Measurements from ENCODE around the gene ATP8A1. TPM values are rescaled to one million over a fixed set of nuclear protein-coding genes. Genes with fewer than 3 reads are reported as not detected.

Gene ATP8A1
- total RNA-seq, 2 experiments from 2014 or later, result 27.6 to 32.0 TPM

DNA sequence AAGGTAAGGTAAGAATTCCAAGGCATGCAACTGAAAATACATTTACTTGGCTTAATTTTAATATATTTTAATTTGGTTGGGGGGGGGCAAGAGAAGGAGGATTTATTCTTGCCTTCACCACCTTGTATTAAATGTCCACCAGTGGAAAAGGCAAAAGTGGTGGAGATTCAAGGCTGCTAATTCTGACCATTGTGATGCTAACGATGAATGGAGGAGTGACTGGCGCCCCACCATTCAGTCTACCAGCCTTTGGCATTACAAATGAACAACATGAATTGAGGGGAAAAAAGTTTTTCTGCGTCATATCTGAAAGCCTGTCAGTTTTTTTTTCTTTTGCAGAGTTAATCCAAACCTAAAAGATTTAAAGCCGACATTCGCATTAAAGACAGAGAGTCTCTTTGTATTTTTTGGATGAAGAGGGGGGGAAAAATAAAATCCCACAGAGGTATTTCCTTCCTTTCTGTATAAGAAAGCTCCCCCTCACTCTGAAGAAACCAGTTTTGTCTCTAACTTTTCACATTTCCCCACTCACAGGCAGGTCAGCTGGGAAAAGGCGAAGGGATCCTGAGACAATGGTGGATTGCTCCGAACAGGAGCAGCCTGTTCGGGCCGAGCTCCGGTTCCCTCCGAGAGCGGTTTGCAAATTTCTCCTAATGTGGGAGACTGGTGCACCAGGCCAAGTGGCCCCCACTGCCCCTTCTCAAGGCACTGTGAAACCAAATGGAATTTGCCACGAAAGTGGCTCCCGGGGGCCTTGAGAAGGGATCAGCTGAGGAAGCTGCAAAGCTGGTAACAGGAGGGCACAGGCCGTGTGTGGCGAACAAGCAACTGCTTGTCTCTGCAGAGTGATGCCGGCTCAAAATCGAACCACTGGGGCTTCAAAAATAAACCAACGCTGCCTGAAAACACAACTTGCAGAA, 231.5 kb downstream of the ATP8A1 start:
- no peaks in the 10 kb centered on the region for H3K4me1 Mint-ChIP-seq (ENCODE audit: low read depth)

DNA sequence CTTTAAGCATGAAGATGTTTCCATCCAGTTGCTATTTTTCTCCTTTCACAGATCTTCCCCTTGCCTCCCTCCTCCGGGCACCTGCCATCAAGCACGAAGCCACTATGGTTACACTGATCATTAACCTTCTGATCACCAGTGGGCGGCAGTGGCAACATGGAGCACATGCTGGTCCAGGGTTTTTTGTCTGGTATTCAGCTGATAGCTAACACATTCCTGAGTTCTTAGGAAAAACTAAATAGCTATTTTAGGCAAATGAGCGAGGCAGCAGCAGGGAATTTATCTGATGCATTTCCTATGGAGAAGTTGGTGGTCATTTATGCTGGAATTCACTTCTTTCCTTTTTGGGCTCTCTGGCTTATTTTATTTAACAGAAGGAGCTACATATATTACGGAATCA, 236.8 kb downstream of the ATP8A1 start:
- Mint-ChIP-seq H3K27me3 (ENCODE audit: low read depth) (no peaks in the 10 kb centered on the region), H3K36me3 (ENCODE audit: low read depth) (peaks cover 22% of the 10 kb centered on the region)
- CTCF ChIA-PET, result interaction anchor here (1.2 kb wide), 1 partner anchor 48 kb away, joined by 4 read pairs; no protein-coding TSS in a partner anchor

More for the DNA sequence above, 231.5 kb downstream of the ATP8A1 start:
- no peak overlapping the region for H3K4me3 Mint-ChIP-seq
- H3K27me3 Mint-ChIP-seq (ENCODE audit: low read depth), result no peaks in the 10 kb centered on the region
- peaks cover 26% of the 10 kb centered on the region for H3K36me3 Mint-ChIP-seq (ENCODE audit: low read depth)
- intact Hi-C loops (cut with micrococcal nuclease), result no loop called here
- CTCF ChIA-PET, result no interaction called here
- H3K27ac Mint-ChIP-seq, result no peak overlapping the region
- H3K9me3 Mint-ChIP-seq, result no peaks in the 10 kb centered on the region
- DNase-seq, result no peak

DNA sequence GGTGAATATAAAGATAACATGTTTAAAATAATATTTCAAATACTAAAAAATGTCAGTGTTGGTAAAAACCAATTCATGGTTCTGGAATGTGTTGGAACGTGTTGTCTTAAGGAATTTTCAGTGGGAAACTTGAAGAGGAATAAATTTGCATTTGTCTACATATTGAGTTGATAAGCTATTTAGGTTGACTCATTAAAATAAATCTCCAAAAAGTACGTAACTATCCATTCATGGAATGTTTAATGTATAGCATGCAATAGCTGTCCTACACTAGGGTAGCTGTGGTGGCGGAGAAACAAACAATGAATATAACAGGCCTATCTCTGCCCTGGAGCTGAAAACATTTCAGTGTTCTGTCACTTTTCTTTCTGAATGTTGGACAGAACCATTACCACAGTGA, 239.4 kb downstream of the ATP8A1 start:
- no peaks in the 10 kb centered on the region for H3K9me3 Mint-ChIP-seq
- H3K36me3 Mint-ChIP-seq (ENCODE audit: low read depth), result peaks cover 31% of the 10 kb centered on the region
- no peak overlapping the region for H3K4me3 Mint-ChIP-seq
- H3K27me3 Mint-ChIP-seq (ENCODE audit: low read depth), result no peaks in the 10 kb centered on the region
- H3K27ac Mint-ChIP-seq, result no peak overlapping the region
- no peaks in the 10 kb centered on the region for H3K4me1 Mint-ChIP-seq (ENCODE audit: low read depth)
- no peak for DNase-seq
- intact Hi-C loops (cut with micrococcal nuclease), result no loop called here
- CTCF ChIA-PET, result interaction anchor here (1.0 to 1.1 kb wide), 2 partner anchors 19 to 46 kb away, joined by 3 read pairs; no protein-coding TSS in a partner anchor

More for the DNA sequence above, 236.8 kb downstream of the ATP8A1 start:
- H3K9me3 Mint-ChIP-seq, result no peaks in the 10 kb centered on the region
- intact Hi-C loops (cut with micrococcal nuclease), result no loop called here
- no peak overlapping the region for H3K27ac Mint-ChIP-seq
- no peak for DNase-seq
- H3K4me1 Mint-ChIP-seq (ENCODE audit: low read depth), result no peaks in the 10 kb centered on the region
- no peak overlapping the region for H3K4me3 Mint-ChIP-seq

DNA sequence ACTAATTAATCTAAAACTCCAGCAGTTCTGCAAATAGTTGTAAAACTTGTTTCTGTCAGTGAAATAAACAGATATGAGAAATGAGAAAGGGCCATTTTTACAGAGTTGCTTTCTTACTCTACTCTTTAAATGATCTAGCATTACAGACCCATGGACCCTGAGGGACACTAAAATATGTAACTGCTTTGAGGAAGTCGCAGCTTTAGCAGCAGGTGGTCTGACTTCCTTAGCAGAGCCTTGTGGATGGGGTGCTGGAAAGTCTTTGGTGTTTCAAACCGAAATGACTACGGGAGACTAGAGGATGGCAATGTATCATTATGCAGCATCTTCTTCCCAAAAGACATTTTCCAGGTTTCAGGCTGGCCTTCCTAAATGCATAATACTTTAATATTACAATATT, 240.9 kb downstream of the ATP8A1 start:
- CTCF ChIA-PET, result interaction anchor here (0.8 kb wide), 1 partner anchor 13 kb away, joined by 4 read pairs; no protein-coding TSS in a partner anchor
- no peaks in the 10 kb centered on the region for H3K9me3 Mint-ChIP-seq
- H3K27ac Mint-ChIP-seq, result no peak overlapping the region
- no peak overlapping the region for H3K4me3 Mint-ChIP-seq
- no peaks in the 10 kb centered on the region for H3K27me3 Mint-ChIP-seq (ENCODE audit: low read depth)
- intact Hi-C loops (cut with micrococcal nuclease), result no loop called here
- DNase-seq, result no peak
- peaks cover 31% of the 10 kb centered on the region for H3K36me3 Mint-ChIP-seq (ENCODE audit: low read depth)
- H3K4me1 Mint-ChIP-seq (ENCODE audit: low read depth), result no peaks in the 10 kb centered on the region

DNA sequence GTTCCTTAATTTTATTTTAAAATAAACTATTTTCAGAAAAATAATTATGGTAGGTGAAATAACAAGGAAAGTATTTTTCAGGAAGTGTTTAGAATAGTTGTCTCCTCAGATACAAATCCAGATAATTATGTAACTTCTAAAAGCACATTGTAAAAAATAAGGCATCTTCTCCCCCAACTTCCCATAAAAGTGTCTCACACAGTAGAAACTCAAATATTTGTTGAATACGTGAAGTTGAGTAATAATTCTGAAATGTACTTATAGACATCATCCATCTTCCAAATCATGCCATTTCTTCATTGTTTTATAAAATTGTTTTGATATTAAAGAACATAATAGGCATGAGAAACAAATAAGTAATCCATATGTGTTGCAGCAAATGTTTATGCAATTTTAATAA, 241.6 kb downstream of the ATP8A1 start:
- Mint-ChIP-seq H3K27me3 (ENCODE audit: low read depth) (no peaks in the 10 kb centered on the region), H3K27ac (no peak overlapping the region), H3K9me3 (no peaks in the 10 kb centered on the region), H3K36me3 (ENCODE audit: low read depth) (peaks cover 31% of the 10 kb centered on the region), H3K4me3 (no peak overlapping the region), H3K4me1 (ENCODE audit: low read depth) (no peaks in the 10 kb centered on the region)
- intact Hi-C loops (cut with micrococcal nuclease), result no loop called here
- CTCF ChIA-PET, result interaction anchor here (0.8 kb wide), 1 partner anchor 14 kb away, joined by 4 read pairs; no protein-coding TSS in a partner anchor
- no peak for DNase-seq

DNA sequence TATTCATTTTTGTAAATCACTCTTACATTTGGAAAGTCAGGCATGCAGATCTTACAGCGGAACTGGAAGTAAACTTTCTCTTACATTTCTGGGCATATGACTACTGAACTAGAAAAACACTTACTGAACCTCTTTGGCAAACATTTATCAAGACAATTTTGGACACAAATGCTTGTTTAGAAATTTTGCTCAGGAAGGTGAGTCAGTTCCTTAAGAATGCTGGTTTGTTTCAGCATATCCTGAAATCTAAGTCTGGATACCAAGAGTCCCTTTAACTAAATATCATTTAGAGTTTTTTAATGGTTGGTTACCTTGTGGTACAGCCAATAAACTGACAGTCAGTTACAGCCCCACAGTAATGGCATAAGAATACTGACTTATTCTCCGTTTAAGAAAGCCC, 244.7 kb downstream of the ATP8A1 start:
- no peaks in the 10 kb centered on the region for H3K9me3 Mint-ChIP-seq
- DNase-seq, result no peak
- CTCF ChIA-PET, result no interaction called here
- no peak overlapping the region for H3K27ac Mint-ChIP-seq
- no peaks in the 10 kb centered on the region for H3K4me1 Mint-ChIP-seq (ENCODE audit: low read depth)
- H3K27me3 Mint-ChIP-seq (ENCODE audit: low read depth), result no peaks in the 10 kb centered on the region
- intact Hi-C loops (cut with micrococcal nuclease), result no loop called here
- H3K4me3 Mint-ChIP-seq, result no peak overlapping the region
- H3K36me3 Mint-ChIP-seq (ENCODE audit: low read depth), result peaks cover 29% of the 10 kb centered on the region

DNA sequence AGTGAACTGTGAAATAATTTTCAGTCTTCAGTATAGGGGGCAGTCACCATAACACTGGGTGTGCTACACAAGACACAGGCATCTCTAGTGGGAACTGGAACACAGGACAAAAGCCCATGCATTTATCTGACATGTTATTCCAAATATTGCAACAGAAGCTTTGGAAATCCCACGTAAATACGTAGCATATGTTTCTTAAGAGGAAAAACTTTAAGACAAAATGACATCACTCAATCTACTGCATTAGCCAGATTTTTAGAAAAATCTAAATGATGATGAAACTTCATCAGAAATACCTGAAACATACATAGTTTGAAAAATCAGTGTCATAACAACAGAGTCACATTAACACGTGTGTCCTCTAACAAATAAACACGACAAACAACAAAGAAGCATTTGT, 245.1 kb downstream of the ATP8A1 start:
- intact Hi-C loops (cut with micrococcal nuclease), result no loop called here
- H3K27me3 Mint-ChIP-seq (ENCODE audit: low read depth), result no peaks in the 10 kb centered on the region
- DNase-seq, result no peak
- H3K4me1 Mint-ChIP-seq (ENCODE audit: low read depth), result no peaks in the 10 kb centered on the region
- H3K4me3 Mint-ChIP-seq, result no peak overlapping the region
- no peak overlapping the region for H3K27ac Mint-ChIP-seq
- H3K9me3 Mint-ChIP-seq, result no peaks in the 10 kb centered on the region
- H3K36me3 Mint-ChIP-seq (ENCODE audit: low read depth), result peaks cover 29% of the 10 kb centered on the region
- CTCF ChIA-PET, result no interaction called here

DNA sequence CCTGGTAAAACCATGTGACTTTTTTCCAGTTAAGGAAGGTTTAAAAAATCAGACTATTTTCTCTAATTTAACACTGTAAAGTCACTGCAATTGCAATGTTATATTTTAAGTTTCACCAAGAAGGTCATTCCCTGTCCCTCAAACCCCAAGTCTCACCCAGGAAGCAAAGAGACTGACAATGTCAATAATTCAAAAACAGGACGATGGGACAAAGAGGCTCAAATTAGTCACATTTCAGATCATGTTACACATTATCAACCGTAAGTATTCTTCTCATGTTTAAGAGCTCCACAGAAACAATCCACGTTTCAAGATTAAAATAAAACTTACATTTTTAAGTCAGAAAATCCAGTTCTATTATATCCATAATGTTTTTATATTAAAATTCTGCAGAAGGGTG, 246.5 kb downstream of the ATP8A1 start:
- H3K9me3 Mint-ChIP-seq, result no peaks in the 10 kb centered on the region
- CTCF ChIA-PET, result interaction anchor here (1.2 kb wide), 1 partner anchor 12 kb away, joined by 3 read pairs; no protein-coding TSS in a partner anchor
- DNase-seq, result no peak
- H3K4me1 Mint-ChIP-seq (ENCODE audit: low read depth), result no peaks in the 10 kb centered on the region
- intact Hi-C loops (cut with micrococcal nuclease), result no loop called here
- H3K36me3 Mint-ChIP-seq (ENCODE audit: low read depth), result peaks cover 28% of the 10 kb centered on the region
- H3K4me3 Mint-ChIP-seq, result no peak overlapping the region
- no peak overlapping the region for H3K27ac Mint-ChIP-seq
- H3K27me3 Mint-ChIP-seq (ENCODE audit: low read depth), result no peaks in the 10 kb centered on the region

DNA sequence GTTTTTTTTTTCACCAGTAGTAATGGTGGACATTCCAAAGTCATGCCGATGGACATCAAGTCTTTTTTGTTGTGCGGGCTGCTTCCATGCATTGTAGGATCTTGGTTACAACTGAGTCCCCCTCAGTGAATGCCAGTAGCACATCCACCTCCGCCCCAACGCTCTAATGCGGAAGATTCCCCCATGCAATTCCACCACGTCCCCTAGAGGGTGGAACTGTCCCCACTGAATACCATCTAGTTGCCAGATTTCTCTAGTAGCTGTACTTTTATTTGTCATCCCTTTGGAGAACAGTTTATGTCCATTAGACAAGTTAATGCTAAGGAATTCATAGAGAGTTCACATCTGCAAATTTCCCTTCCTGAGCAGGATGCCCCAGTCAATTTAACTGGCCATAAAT, 252.9 kb downstream of the ATP8A1 start:
- Mint-ChIP-seq H3K27ac (no peak overlapping the region), H3K4me1 (ENCODE audit: low read depth) (peaks cover 6% of the 10 kb centered on the region), H3K4me3 (no peak overlapping the region), H3K9me3 (no peaks in the 10 kb centered on the region), H3K36me3 (ENCODE audit: low read depth) (no peaks in the 10 kb centered on the region), H3K27me3 (ENCODE audit: low read depth) (peaks cover 32% of the 10 kb centered on the region)
- CTCF ChIA-PET, result no interaction called here
- DNase-seq, result no peak
- intact Hi-C loops (cut with micrococcal nuclease), result loop anchor here (10.0 kb wide), 1 partner anchor 461 kb away; no protein-coding TSS in a partner anchor

DNA sequence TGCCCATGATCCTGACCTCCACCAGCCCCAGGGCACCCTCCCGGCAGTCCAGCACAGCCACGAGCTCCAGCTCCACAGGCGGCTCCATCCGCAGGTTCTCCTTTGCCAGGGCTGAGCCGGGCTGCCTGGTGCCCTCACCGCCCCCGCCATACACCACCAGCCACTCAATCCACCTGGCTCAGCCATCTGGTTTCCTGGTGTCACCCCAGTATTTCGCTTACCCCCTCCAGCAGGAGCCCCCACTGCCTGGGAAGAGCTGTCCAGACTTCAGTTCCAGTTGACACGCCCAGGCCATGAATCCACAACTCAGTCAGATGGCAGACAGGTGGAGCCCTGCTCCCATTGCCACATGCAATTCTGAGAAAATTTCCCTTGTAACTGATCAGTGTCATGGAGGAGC, 255.7 kb downstream of the ATP8A1 start:
- peak; percentile 15 for DNase-seq
- Mint-ChIP-seq H3K4me1 (ENCODE audit: low read depth) (peaks cover 27% of the 10 kb centered on the region), H3K27me3 (ENCODE audit: low read depth) (peaks cover 52% of the 10 kb centered on the region), H3K9me3 (no peaks in the 10 kb centered on the region), H3K36me3 (ENCODE audit: low read depth) (no peaks in the 10 kb centered on the region), H3K27ac (no peak overlapping the region), H3K4me3 (no peak overlapping the region)
- CTCF ChIA-PET, result interaction anchor here (0.6 kb wide), 1 partner anchor 433 kb away, joined by 3 read pairs; no protein-coding TSS in a partner anchor
- intact Hi-C loops (cut with micrococcal nuclease), result loop anchor here (10.0 kb wide), 1 partner anchor 464 kb away; no protein-coding TSS in a partner anchor

DNA sequence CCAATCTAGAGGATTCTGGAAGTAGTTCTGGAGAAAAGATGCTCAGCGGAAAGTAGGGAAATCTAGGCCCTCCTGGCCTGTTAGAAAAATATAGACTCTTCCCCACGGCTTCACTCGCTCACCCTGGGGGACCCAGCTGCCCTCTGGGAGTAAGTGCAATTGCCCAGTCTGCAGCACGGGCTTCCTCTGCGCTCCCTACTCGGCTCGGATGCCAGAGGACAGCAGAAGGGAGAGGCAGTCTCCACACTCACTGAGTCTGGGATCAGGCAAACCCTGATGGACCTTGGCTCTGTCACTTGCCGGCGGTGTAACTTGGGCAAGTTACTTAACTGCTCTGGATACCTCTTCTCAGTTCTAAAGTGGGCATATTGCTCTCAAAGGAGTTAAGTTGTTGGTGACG, 257.5 kb downstream of the ATP8A1 start:
- Mint-ChIP-seq H3K36me3 (ENCODE audit: low read depth) (no peaks in the 10 kb centered on the region), H3K4me1 (ENCODE audit: low read depth) (peaks cover 27% of the 10 kb centered on the region), H3K9me3 (no peaks in the 10 kb centered on the region), H3K27ac (no peak overlapping the region), H3K27me3 (ENCODE audit: low read depth) (peaks cover 60% of the 10 kb centered on the region), H3K4me3 (no peak overlapping the region)
- intact Hi-C loops (cut with micrococcal nuclease), result loop anchor here (5.0 kb wide), 1 partner anchor 707 kb away; no protein-coding TSS in a partner anchor
- CTCF ChIA-PET, result interaction anchor here (0.8 to 0.9 kb wide), 2 partner anchors 18 to 122 kb away, joined by 3 read pairs; no protein-coding TSS in a partner anchor
- DNase-seq, result no peak

DNA sequence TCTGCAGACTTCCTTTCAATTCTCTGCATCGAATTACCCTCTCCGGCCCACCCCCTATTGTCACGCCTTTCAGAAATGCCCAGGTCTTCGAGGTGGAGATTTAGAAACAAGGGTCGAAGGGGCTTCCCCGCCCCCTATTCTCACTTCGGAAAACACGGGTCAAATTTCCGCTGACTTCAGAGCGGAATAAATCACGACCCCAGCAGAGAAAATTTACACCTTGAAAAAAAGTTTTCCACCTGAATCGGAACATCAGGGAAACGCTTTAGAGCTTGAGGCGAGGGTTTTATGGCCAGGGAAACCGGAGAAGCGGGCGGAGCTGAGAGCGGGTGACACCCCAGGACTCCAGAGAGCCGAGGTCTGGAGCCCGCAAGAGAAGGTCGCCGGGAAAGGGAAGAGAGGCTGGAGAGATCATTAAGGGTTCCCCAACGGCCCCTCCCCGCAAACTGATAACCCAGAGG, 258.0 kb downstream of the ATP8A1 start:
- Mint-ChIP-seq H3K4me3 (peak overlapping the region; percentile 67), H3K9me3 (no peaks in the 10 kb centered on the region), H3K27me3 (ENCODE audit: low read depth) (peaks cover 58% of the 10 kb centered on the region), H3K36me3 (ENCODE audit: low read depth) (no peaks in the 10 kb centered on the region), H3K27ac (no peak overlapping the region), H3K4me1 (ENCODE audit: low read depth) (peaks cover 27% of the 10 kb centered on the region)
- no peak for DNase-seq
- CTCF ChIA-PET, result interaction anchor here (0.8 to 0.9 kb wide), 2 partner anchors 18 to 122 kb away, joined by 3 read pairs; no protein-coding TSS in a partner anchor
- intact Hi-C loops (cut with micrococcal nuclease), result loop anchor here (5.0 kb wide), 1 partner anchor 707 kb away; no protein-coding TSS in a partner anchor
